GM13976 (cell line): ENCODE results near the gene RCSD1.

Source experiments
- DNase-seq: peaks from one replicate; pipeline ENCODE4 v3.0.0; 2012; ENCODE audit warnings: low spot score
- CTCF ChIP-seq: IDR thresholded peaks from 2 replicates; pipeline ENCODE4 v1.5.1; 2012; ENCODE audit warnings: borderline replicate concordance, mild to moderate bottlenecking; ENCODE audit not compliant: insufficient read depth; ENCODE audit errors: extremely low read depth, missing control alignments, control extremely low read depth
- in situ Hi-C: fragments of 300-500 bp; cut with MboI; formaldehyde crosslinking; loops from one replicate; pipeline ENCODE4 v1.12.0; 2022; ENCODE audit warnings: low sequenced_read_pairs, mixed read lengths, inconsistent platforms; ENCODE audit not compliant: unreplicated experiment

Gene RCSD1

GRCh38 chr1:167671727-167672511 lies 41.9 kb downstream of the RCSD1 start:
- in situ Hi-C loops = no loop called here
- no peak for TF ChIP-seq CTCF
- DNase-seq = no peak

GRCh38 chr1:167672831-167673230 lies 42.8 kb downstream of the RCSD1 start:
- TF ChIP-seq CTCF = no peak
- in situ Hi-C loops = no loop called here
- no peak for DNase-seq

GRCh38 chr1:167673265-167673664 lies 43.2 kb downstream of the RCSD1 start:
- in situ Hi-C loops = no loop called here
- no peak for TF ChIP-seq CTCF

GRCh38 chr1:167674156-167674555 lies 44.1 kb downstream of the RCSD1 start:
- TF ChIP-seq CTCF = no peak
- DNase-seq = no peak
- in situ Hi-C loops = no loop called here

More at GRCh38 chr1:167673265-167673664, 43.2 kb downstream of the RCSD1 start:
- DNase-seq = no peak

- DNase-seq = no peak
- in situ Hi-C loops = no loop called here
- TF ChIP-seq CTCF = no peak
Observed at GRCh38 chr1:167675440-167675839, 45.4 kb downstream of the RCSD1 start.

- TF ChIP-seq CTCF = no peak
- DNase-seq = no peak
- in situ Hi-C loops = no loop called here
Observed at GRCh38 chr1:167676205-167676915, 46.3 kb downstream of the RCSD1 start.
